Stimulated activated CD4-positive, alpha-beta T cell treated with anti-CD3 and anti-CD28 coated beads, Interleukin-2, amount 100 ng/mL, for 48 hours (primary cell): ENCODE results near the gene CFAP69.
A peak's percentile ranks its signal among the peaks of the same experiment; 100 is the strongest.
"Not testable (repeated sequence)": the region's sequence is repeated elsewhere in the genome, so short reads cannot be mapped to it uniquely, and the experiment has no call there.

Source experiments
- DNase-seq, 2 donors: peaks; one replicate each; pipeline ENCODE4 v3.0.0-alpha.2; 2020

The CFAP69 gene

DNA sequence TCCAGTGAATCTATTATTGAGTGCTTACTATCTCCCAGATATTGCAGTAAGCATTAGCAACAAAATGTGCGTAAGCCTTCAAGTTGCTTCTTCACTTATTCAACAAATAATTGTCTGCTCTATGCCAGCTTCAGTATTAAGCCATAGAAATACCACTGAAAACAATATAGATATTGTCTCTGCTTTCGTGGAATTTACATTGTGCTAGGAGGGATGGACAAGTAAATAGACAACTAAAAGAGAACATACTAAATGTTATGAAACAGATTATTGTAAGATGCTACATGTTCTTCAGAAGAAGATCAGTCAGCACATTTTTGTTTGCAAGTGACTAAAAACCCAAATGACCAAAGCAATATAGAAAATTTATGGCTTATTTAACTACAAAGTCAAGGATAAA lies 27.3 kb downstream of the CFAP69 start:
- no peak for DNase-seq

DNA sequence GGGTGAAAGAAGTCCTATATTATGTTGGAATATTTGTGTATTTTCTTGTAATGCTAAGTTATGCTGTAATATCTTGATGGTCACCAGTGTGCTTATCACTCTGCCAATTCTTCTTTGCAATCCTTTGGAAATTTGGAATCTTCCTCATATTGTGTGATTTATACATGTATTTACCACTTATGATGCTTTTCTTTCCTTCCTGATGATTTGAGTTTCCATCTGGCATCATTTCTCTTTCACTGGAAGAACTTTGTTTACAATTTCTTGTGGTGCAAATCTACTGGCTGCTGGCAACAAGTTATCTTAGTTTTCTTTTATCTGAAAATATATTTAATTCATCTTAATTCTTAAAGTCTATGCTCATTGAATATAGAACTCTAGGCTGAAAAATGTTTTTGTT lies 29.2 kb downstream of the CFAP69 start:
- DNase-seq, result no peak

DNA sequence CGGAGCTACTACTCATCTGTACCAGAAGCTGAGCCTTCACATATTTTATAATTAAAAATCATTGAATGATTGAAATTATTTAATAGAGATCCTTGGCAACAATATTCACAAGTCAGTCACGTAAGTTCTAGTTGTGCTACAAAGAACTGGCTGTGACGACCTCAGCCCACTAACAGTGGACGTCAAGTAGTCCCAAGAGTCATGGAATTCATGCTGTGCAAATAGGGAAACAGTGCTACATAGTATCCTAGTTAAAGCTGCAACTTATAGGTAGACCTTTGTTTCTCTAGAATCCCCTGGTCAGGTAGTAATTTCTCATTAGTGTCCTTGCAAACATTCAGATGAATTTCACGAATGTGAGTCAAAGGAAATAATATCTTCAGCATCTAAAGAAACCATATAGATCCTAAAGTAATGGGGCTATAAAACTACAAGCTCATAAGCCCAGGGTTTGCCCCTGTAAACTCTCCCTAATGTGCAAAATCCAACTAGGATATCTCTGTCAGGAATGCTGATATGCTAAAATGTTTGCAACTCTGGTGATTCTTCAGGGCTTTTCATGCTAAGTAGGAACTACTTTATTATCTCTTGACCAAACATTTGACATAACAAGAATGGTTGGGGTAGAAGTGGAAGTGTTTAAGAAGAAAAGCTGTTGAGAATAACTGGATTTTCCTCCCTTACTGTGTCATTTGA lies 31.2 kb downstream of the CFAP69 start:
- no peak for DNase-seq

DNA sequence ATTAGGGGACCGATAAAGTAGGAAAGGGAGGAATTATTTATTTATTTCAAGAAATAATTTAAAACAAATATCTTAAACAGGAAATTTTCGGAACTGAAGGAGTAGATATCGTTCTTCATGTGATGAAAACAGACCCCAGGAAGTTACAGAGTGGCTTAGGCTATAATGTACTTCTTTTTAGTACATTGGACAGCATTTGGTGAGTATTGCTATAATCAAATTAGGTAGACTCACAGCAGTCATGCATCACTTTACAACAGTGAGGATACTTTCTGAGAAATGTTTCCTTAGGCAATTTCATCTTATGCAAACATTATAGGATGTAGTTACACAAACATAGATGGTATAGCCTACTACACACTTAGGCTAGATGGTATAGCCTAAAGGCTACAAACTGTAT lies 43.2 kb downstream of the CFAP69 start:
- DNase-seq, result no peak

DNA sequence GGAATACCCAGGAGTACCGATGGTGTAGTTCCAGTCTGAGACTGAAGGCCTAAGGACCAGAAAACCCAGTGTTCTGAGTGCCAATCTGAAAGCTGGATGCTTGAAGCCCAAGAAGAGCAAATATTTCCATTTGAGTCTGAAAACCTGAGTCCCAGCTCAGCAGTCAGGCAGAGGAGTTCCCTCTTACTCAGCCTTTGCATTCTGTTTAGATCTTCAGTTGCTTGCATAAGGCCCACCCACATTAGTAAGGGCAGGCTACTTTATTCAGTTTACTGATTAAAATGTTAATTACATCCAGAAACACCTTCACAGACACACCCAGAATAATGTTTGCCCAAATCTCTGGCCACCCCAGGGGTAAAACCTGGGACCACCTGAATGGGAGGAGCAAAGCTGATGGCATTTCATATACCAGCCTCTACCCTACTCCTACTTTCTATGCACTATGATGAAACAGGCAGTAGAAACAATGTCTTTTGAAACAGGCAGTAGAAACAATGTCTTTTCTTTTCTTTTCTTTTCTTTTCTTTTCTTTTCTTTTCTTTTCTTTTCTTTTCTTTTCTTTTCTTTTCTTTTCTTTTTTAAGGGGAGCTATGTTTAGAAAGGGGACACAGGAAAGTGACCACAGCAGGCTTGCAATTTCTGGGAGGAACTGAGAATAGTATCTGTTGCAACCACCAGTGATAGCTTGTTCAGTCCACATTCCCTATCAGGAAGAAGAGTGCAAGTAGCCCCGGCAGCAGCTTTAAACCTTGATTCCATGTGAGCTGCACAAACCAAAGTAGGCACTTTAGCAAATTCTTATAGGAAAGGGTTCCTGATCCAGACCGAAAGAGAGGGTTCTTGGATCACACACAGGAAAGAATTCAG lies 45.5 kb downstream of the CFAP69 start:
- no peak for DNase-seq

DNA sequence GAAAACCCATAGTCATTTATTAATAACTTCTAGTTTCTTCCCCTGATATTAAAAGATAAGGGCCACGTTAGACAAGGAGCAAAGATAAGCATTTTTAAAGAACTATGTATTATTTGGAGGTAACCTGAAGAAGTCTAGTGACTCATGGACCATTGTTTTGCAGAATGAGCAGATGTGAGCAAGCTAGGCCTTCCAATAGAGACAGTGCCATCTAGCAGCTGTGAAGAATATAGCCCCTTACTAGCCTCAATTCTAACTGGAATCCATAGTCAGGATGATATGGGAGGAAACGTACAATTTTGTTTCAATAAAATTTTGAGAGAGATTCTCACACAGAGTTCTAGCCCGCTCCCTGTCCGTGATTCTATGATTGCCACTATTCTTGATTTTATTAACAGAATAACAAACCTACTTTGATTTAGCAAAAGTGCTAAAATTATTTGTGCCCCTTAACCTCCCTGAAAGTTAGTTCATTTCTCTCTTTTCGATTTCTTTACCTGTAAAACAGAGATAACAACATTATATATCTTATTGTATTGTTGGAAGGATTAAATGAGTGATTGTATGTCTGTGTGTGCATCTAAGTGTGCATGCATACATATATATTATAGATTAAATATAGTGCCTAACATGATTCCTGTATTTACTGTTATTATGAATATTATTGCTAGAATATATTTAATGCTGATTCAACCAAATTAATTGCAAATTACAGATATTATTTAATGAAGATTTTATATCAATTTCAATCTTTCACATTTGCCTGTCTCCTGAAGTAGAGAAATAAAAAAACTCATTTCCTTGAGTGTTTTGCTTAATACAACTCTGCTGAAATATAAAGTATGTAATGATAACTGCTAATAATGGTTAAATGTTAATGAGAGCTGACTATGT lies 53.4 kb downstream of the CFAP69 start:
- no peak for DNase-seq

DNA sequence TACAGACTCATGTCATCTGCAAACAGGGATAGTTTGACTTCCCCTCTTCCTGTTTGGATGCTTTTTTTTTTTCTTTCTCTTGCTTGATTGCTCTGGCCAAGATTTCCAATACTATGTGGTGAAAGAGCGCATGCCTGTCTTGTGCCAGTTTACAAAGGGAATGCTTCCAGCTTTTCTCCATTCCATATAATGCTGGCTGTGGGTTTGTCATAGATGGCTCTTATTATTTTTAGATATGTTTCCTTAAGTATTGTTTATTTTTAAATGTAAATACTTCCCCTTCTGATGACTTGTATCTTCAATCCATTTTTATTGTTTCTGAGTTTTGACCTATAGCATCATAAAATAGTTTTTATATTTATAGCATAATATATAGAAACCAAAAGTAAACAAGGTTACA lies 58.3 kb downstream of the CFAP69 start:
- DNase-seq, result no peak

DNA sequence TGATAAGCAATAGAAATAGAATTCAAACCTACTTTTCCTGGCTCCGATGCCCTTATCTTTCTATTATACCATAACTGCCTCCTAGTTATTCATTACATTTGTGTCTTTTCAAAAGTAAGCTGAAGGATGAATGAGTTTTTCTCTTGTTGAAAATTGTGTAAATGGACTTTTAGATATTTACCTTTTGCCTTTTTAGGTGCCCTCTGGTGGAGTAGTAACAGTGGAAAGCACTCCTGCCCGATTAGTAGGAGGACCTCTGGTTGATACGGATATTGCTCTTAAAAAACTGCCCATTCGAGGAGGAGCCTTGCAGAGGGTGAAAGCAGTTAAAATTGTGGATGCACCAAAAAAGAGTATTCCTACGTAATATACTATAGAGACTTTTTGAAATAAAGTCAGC lies 64.9 kb downstream of the CFAP69 start:
- DNase-seq, result no peak

DNA sequence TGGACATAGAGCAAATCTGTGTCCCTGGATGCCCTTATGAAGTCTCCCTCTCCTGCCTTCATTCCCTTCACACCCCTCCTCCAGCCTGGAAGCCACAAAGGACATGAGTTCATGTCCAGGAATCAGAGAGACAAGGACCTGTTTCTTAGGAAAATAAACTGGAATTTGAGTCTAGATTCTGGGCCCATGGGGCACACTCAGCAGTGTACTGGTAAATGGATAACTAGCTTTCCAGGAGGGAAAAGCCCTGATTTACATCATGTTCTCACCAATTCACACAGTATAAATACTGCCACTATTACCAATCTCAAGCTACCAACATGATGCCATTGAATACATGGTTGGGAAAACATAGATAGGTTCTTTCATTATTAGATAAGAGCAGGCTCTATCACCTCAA lies 66.2 kb downstream of the CFAP69 start:
- DNase-seq, result no peak

DNA sequence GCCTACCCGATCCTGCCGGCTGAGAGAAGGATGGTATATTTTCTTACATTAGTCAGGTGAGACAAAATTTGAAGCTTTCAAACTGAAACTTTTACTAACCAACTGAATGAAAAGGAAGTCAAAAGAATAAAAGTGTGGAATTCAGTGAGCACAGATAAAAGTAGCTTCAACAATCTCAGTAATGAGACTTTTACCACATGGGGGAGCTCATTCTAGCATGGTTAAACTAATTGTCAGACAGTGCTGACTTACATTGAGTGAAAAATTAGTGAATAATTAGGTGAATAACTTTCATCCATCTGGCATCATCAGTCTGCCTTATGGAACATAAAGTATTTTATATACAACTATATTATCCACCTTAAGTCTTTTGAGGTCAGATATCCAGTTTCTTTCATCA lies 67.8 kb downstream of the CFAP69 start:
- DNase-seq, result no peak

DNA sequence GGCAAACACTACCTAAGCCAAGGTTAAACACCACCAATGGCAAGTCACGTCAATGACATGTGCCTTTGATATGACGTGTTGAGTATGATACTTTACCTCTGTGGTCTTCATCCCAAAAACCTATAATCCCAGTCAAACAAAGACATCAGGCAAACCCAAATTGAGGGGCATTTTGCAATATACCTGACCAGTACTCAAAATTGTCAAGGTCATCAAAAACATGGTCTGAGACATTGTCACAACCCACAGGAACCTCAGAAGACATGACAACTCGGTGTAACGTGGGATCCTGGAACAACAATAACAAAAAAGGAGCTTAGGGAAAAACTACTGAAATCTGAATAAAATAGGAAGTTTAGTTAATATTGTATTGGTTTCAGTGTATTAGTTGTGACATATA lies 68.9 kb downstream of the CFAP69 start:
- DNase-seq, result no peak

DNA sequence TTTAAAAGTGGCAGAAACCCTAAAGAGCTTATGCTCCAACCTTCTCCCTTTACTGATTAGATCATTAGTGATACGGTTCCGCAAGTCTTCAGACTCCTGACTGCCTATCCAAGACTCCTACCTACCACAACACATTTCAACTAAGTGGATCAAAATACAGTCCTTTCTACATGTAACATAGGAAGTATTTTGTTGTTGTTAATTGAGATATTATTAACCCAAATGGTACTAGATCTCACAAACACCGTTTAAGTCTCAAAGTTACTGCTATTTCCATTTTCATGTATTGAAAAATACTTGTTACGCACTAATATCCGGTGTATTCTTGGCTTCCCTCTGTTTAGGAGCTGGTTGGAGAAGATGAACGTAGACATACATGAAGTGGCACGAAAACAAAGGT lies 75.0 kb downstream of the CFAP69 start:
- DNase-seq, result no peak

DNA sequence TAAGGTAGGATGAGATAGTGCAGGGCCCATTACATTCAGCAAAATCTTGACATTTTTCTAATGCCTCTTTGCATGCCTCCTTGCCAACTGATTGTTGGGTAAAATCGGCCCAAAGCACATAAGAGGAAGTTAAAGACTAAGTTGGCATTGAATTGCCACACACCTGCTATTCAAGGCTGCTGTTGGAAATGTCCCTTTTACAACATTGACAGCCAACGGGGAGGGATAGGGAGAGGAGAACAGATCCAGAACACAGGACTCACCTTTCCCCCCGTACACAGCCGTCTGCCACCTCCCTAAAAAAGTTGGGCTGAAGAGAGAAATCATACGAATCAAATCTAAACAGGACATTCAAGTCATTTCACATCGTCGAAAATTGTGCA lies 75.4 kb downstream of the CFAP69 start:
- no peak for DNase-seq

DNA sequence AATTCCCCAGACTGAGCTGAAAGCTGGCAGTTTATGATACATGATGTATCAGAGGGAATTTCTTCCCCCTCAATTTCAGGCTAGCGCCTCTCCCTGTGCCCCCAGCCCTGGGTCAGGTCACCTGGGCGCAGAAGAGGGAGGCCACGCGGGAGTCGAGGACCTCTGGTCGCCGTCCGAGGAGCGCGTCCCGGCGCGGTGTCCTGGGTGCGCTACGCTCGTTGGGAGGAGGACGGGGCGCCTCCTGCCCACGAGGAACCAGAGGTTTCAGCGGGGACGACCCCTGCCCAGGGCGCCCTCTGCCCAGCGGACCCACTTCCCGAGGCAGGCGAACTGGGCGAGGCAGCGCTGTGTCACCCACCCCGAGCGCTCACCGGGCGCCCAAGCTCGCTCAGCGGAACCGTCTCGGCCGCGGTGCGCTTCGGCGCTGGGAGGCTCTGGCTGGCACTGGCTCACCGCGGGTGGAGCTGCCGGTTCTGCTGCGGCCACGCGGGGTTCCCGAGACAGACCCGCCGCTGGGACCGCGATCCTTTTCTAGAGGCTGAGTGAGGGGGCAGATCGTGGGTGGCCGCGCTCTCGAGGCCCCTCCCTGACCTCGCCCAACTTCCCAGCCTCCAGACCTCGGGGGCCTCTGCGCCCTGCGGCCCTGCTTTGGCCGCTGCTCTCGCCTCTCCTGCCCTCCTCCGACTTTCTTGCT lies 76.0 kb downstream of the CFAP69 start, which contains the start of gene FAM237B:
Gene FAM237B, minus strand, starts transcription at position 504 of the 694 bp plus-strand sequence. CDS start 1,556 bp downstream, outside the sequence.
- peak in 1 of 2 donors; percentile 11 for DNase-seq

DNA sequence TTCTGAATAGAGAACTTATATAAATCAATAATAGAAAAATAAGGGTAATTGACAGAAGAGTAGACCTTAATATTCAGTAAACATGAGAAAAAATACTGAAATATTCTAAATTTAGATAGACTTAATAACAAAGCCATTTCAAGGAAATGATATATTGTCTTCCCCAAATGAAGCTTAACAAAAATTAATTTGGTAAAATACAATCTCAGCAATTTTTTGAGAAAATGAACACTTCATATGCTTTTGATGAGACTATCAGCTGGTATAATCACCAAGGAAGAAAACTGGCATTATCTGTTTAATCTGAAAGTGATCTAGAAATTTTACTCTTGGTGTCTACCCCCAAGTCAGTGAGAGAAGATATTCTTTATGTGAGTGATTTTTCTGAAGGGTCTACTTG lies 77.9 kb downstream of the CFAP69 start:
- DNase-seq, result no peak

DNA sequence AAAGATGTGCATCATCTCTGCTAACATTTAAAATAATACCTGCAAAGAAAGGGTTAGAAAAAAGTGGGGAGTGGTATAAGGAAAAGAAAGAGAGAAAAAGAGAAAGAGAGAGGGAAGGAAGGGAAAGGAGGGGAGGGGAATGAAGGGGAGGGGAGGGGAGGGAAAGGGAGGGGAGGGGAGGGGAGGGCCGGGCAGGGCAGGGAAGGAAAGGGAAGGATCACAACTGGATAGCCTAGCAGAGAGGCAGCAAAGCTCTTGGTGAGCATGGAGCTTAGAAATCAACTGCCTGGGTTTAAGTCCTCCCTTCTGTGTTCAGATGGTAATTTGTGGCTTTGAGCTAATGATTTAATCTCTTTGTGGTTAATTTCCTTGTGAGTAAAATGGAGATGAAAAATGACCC lies 81.5 kb downstream of the CFAP69 start:
- no peak for DNase-seq

DNA sequence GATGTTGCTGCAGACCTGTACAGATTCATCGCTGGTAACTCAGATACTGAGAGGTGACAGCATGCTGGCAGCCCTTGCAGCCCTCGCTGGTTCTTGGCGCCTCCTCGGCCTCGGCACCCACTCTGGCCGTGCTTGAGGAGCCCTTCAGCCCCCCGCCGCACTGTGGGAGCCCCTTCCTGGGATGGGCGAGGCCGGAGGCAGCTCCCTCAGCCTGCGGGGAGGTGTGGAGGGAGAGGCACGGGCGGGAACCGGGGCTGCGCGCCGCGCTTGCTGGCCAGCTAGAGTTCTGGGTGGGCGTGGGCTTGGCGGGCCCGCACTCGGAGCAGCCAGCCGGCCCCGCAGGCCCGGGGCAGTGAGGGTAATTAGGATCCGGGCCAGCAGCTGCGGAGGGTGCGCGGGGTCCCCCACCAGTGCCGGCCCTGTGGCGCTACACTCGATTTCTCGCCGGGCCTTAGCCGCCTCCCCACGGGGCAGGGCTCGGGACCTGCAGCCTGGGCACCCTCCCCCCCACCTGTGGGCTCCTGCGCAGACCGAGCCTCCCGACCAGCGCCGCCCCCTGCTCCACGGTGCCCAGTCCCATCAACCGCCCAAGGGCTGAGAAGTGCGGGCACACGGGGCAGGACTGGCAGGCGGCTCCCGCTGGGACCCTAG lies 89.3 kb downstream of the CFAP69 start:
- no peak for DNase-seq

DNA sequence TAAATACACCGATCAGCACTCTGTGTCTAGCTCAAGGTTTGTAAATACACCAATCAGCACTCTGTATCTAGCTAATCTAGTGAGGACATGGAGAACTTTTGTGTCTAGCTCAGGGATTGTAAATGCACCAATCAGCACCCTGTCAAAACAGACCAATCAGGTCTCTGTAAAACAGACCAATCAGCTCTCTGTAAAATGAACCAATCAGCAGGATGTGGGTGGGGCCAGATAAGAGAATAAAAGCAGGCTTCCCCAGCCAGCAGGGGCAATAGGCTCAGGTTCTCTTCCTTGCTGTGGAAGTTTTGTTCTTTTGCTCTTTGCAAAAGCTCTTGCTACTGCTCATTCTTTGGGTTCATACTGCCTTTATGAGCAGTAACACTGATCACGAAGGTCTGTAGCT lies 90.0 kb downstream of the CFAP69 start:
- DNase-seq, result not testable (repeated sequence)

DNA sequence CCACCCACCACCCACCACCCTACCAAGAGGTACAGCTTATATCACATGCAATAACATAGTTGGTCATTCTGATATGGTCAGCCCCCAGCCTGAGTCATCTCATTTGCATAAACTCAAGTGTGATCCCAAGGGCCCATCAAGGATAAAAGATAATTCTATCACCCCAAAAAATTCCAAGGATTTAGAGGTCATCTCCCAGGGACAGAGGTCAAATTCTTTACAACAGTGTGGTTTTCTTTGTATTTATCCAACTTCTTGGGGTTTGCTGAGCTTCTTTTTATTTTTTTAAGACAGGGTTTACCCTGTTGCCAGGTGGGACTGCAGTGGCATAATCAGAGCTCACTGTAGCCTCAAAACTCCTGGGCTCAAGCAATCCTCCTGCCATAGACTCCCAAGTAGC lies 92.1 kb downstream of the CFAP69 start:
- no peak for DNase-seq

DNA sequence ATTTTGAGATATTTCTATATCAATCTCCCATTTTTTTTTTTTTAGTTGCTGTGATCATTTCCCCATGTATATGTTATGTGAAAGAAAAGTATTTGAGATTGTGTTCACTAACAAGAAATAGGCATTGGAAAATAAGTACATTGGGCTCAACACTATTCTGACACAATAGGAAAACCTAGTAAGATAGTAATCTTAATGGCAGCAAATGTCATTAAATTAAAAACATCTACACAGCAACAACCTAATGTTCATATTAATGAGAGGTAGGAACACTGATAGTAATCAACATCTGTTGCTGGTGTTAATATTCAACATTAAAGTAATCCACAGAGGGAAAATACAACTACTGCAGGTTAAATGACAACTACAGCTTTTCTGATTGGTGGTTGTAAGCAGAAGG lies 100.0 kb downstream of the CFAP69 start:
- DNase-seq, result no peak

DNA sequence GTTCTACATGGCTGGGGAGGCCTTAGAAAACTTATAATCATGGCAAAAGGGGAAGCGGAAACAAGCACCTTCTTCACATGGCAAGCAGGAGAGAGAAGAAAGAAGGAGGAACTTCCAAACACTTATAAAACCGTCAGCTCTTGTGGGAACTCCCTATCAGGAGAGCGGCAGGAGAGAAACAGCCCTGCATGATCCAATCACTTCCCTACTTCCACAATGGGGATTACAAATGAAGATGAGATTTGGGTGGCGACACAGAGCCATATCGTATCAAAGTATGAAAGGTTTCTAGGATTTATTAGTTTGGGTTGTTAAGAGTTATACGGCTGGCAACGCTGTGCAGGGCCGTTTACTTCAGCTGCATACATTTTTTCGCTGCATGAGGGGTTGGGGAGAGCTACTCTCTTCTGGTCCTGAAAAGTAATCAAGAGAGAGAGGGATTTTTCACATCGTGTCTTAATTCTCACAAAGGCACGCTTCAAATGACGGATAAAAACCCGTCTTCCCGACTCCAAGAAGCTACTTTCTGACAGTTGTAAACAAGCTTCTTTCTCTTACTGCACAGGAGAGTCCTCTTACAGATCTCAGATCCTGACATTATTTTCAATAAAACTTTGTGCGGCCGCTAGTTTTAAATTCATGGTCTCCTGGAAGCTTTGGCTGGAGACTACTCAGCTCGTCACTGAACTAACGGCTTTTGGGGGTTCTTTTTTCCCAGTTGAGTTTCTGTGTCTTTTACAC lies 100.8 kb downstream of the CFAP69 start:
- DNase-seq, result no peak
